Measurements from ENCODE around the gene KCNE5. TPM values are rescaled to one million over a fixed set of nuclear protein-coding genes. Genes with fewer than 3 reads are reported as not detected.

The KCNE5 gene
- total RNA-seq, 1 experiment from 2014 or later, result 3.7 TPM

Other genes starting within 250 kb of the KCNE5 start
- gene GUCY2F, start 143.1 kb downstream of the KCNE5 start, total RNA-seq (2021), result 0.11 TPM in 2 replicates
- 20.3 TPM in 2 replicates for gene NXT2, start 88.3 kb downstream of the KCNE5 start, total RNA-seq (2021)
- 36.9 and 41.6 TPM in 2 replicates for gene ACSL4, start 108.1 kb upstream of the KCNE5 start, total RNA-seq (2021)

Data from H9 (cell line).